H1 (cell line): ENCODE results near the gene DNLZ. TPM values are rescaled to one million over a fixed set of nuclear protein-coding genes. Genes with fewer than 3 reads are reported as not detected.

Source experiments
- CTCF ChIA-PET: fragments of 300-600 bp; sonication (Branson Sonifier 250); formaldehyde crosslinking; loops from one replicate; lab custom pipeline; 2021; ENCODE audit not compliant: partially characterized antibody; lab: Charles Lee
- POLR2A ChIA-PET: fragments of 300-600 bp; sonication (Branson Sonifier 250); formaldehyde crosslinking; loops from one replicate; lab custom pipeline; 2021; ENCODE audit warnings: inconsistent platforms; ENCODE audit not compliant: partially characterized antibody; lab: Charles Lee
- DNase-seq, 2 experiments: peaks; one replicate each; pipeline versions ENCODE4 v3.0.0 to v3.0.0-alpha.2; 2010 to 2022; ENCODE audit warnings: low spot score in 2 of 2, low read depth in 1 of 2, mixed read lengths in 1 of 2
- FAIRE-seq: peaks from 2 replicates; lab custom pipeline; 2011; peaks lifted over from hg19 to GRCh38; lab: Jason Lieb, UNC
- H2AFZ ChIP-seq: 2 replicates; pipeline ENCODE4 v1.8.1; 2012; ENCODE audit warnings: low read length, inconsistent platforms
- H2AK5ac ChIP-seq: 2 replicates; pipeline ENCODE4 v1.6.1; 2013; ENCODE audit warnings: low read depth, low read length
- H2BK120ac ChIP-seq: replicated peaks from 2 replicates; pipeline ENCODE3; 2013; ENCODE audit warnings: low read depth, low read length, inconsistent platforms
- H2BK12ac ChIP-seq: 2 replicates; pipeline ENCODE4 v1.6.1; 2013; ENCODE audit warnings: low read depth, low read length
- H2BK15ac ChIP-seq: 2 replicates; pipeline ENCODE4 v1.6.1; 2013; ENCODE audit warnings: low read length
- H2BK20ac ChIP-seq: 2 replicates; pipeline ENCODE4 v1.6.1; 2013; ENCODE audit warnings: low read length
- H2BK5ac ChIP-seq: 2 replicates; pipeline ENCODE4 v1.6.1; 2013; ENCODE audit warnings: low read depth, low read length
- H3K14ac ChIP-seq: 2 replicates; pipeline ENCODE4 v1.6.1; 2013; ENCODE audit warnings: inconsistent platforms; ENCODE audit not compliant: insufficient read length
- H3K18ac ChIP-seq: 2 replicates; pipeline ENCODE4 v1.6.1; 2013; ENCODE audit warnings: low read length; ENCODE audit errors: extremely low read depth
- H3K23ac ChIP-seq: 2 replicates; pipeline ENCODE4 v1.6.1; 2013; ENCODE audit warnings: inconsistent platforms; ENCODE audit not compliant: insufficient read length
- H3K23me2 ChIP-seq: 2 replicates; pipeline ENCODE4 v1.6.1; 2013; ENCODE audit warnings: low read depth, low read length
- H3K27ac ChIP-seq: 2 replicates; pipeline ENCODE4 v1.6.1; 2011; ENCODE audit warnings: low read depth, low read length, inconsistent platforms
- H3K27me3 ChIP-seq, 4 experiments: replicated peaks in 1 of 4; 1 replicate in 1 of 4; 2 replicates in 3 of 4; pipeline versions ENCODE4 v1.6.1 to v1.8.1; 2011 to 2013; ENCODE audit warnings: low read length in 3 of 4, mild to moderate bottlenecking in 3 of 4, inconsistent platforms in 2 of 4, mixed read lengths in 2 of 4, moderate library complexity in 1 of 4; ENCODE audit not compliant: control insufficient read depth in 3 of 4, insufficient read depth in 3 of 4; ENCODE audit errors: extremely low read depth in 1 of 4
- H3K36me3 ChIP-seq, 4 experiments: 2 replicates each; pipeline versions ENCODE4 v1.6.1 to v1.8.1; 2011 to 2013; ENCODE audit warnings: mild to moderate bottlenecking in 4 of 4, low read length in 3 of 4, moderate library complexity in 2 of 4, control low read depth in 1 of 4, inconsistent platforms in 1 of 4; ENCODE audit not compliant: insufficient read depth in 4 of 4, control insufficient read depth in 2 of 4
- H3K4ac ChIP-seq: replicated peaks from 2 replicates; pipeline ENCODE3; 2013; ENCODE audit warnings: low read length, low read depth, mixed read lengths, inconsistent platforms; ENCODE audit not compliant: insufficient read length
- H3K4me1 ChIP-seq, 4 experiments: replicated peaks in 1 of 4; 1 replicate in 1 of 4; 2 replicates in 3 of 4; pipeline versions ENCODE4 v1.6.1 to v1.8.1; 2011 to 2013; ENCODE audit warnings: low read length in 3 of 4, inconsistent platforms in 2 of 4, mixed read lengths in 1 of 4; ENCODE audit not compliant: insufficient read depth in 4 of 4, control insufficient read depth in 3 of 4
- H3K4me2 ChIP-seq, 2 experiments: 2 replicates each; pipeline versions ENCODE4 v1.6.1 to v1.8.1; 2011 to 2013; ENCODE audit warnings: low read depth in 2 of 2, low read length in 2 of 2, control low read depth in 1 of 2, inconsistent platforms in 1 of 2, mild to moderate bottlenecking in 1 of 2; ENCODE audit not compliant: insufficient read depth in 1 of 2
- H3K4me3 ChIP-seq, 4 experiments: fragments of 200-600, 300-600 bp in 1 of 4; sonication (generic), shearing (Covaris generic), sonication (Bioruptor Twin) in 1 of 4; 2 replicates each; pipeline versions ENCODE4 v1.5.1 to v1.8.1; 2011 to 2016; ENCODE audit warnings: low read length in 4 of 4, low read depth in 3 of 4, control low read depth in 2 of 4, inconsistent platforms in 2 of 4, mild to moderate bottlenecking in 2 of 4, mixed read lengths in 1 of 4, moderate library complexity in 1 of 4; ENCODE audit not compliant: insufficient read depth in 2 of 4; ENCODE audit errors: extremely low read depth in 1 of 4
- H3K56ac ChIP-seq: replicated peaks from 2 replicates; pipeline ENCODE3; 2013; ENCODE audit warnings: low read depth, mild to moderate bottlenecking, mixed read lengths, low read length, inconsistent platforms; ENCODE audit not compliant: insufficient read length
- H3K79me1 ChIP-seq: 2 replicates; pipeline ENCODE4 v1.6.1; 2013; ENCODE audit warnings: low read depth, low read length, control low read depth
- H3K79me2 ChIP-seq, 2 experiments: 2 replicates each; pipeline versions ENCODE4 v1.6.1 to v1.8.1; 2012 to 2013; ENCODE audit warnings: low read length in 2 of 2, mild to moderate bottlenecking in 2 of 2, inconsistent platforms in 1 of 2; ENCODE audit not compliant: insufficient read depth in 2 of 2, control insufficient read depth in 1 of 2
- H3K9ac ChIP-seq, 4 experiments: replicated peaks in 1 of 4; 1 replicate in 1 of 4; 2 replicates in 3 of 4; pipeline versions ENCODE4 v1.6.1 to v1.8.1; 2011 to 2013; ENCODE audit warnings: low read depth in 3 of 4, low read length in 3 of 4, control low read depth in 2 of 4, mild to moderate bottlenecking in 2 of 4, moderate library complexity in 2 of 4, inconsistent platforms in 1 of 4; ENCODE audit errors: extremely low read depth in 1 of 4
- H3K9me3 ChIP-seq, 2 experiments: 2 replicates each; pipeline versions ENCODE4 v1.6.1 to v1.8.1; 2012 to 2013; ENCODE audit warnings: mild to moderate bottlenecking in 2 of 2, moderate library complexity in 2 of 2, control low read depth in 1 of 2, inconsistent platforms in 1 of 2, low read depth in 1 of 2, low read length in 1 of 2, mixed read lengths in 1 of 2; ENCODE audit not compliant: insufficient read depth in 2 of 2
- H4K20me1 ChIP-seq, 2 experiments: replicated peaks in 1 of 2; 2 replicates each; pipeline versions ENCODE3 to v1.8.1; 2011 to 2013; ENCODE audit warnings: inconsistent platforms in 2 of 2, low read length in 2 of 2, mild to moderate bottlenecking in 1 of 2; ENCODE audit not compliant: insufficient read depth in 2 of 2, control insufficient read depth in 1 of 2
- H4K5ac ChIP-seq: 2 replicates; pipeline ENCODE4 v1.6.1; 2013; ENCODE audit warnings: low read length, low read depth, mixed read lengths, inconsistent platforms; ENCODE audit not compliant: insufficient read length
- H4K8ac ChIP-seq: 2 replicates; pipeline ENCODE4 v1.8.0; 2013; ENCODE audit warnings: mild to moderate bottlenecking, moderate library complexity, low read length, inconsistent platforms; ENCODE audit not compliant: insufficient read depth; ENCODE audit errors: extremely low read depth
- H4K91ac ChIP-seq: replicated peaks from 2 replicates; pipeline ENCODE3; 2013; ENCODE audit warnings: low read length, mixed read lengths, inconsistent platforms; ENCODE audit not compliant: insufficient read length
- BACH1 ChIP-seq: IDR thresholded peaks from 2 replicates; pipeline ENCODE4 v1.6.1; 2012; ENCODE audit warnings: low read length, improper control_type of control experiment
- whole genome bisulfite sequencing, 2 experiments: shearing (Covaris generic) in 1 of 2; methylation state at CpG; one replicate each; pipeline versions ENCODE4 v1.1.6 to v1.1.7; 2013 to 2015; ENCODE audit warnings: low lambda C conversion rate in 2 of 2, mixed read lengths in 2 of 2, inconsistent platforms in 1 of 2, low coverage in 1 of 2, missing lambda C conversion rate in 1 of 2; ENCODE audit not compliant: insufficient replicate concordance in 2 of 2, insufficient coverage in 1 of 2, insufficient read length in 1 of 2; ENCODE audit errors: extremely low coverage in 1 of 2, missing lambda C conversion rate in 1 of 2; 5-methylcytosine and 5-hydroxymethylcytosine counted together
- polyA plus RNA-seq, 7 experiments: library from polyadenylated mRNA; depleted of rRNA in 3 of 7; stranded (reverse) in 5 of 7; unstranded in 2 of 7; fragments of >200 nt in 5 of 7; fragments of 200-250 nt in 2 of 7; gene quantifications; 1 replicate in 5 of 7; 2 replicates in 1 of 7; 4 replicates in 1 of 7; pipeline versions ENCODE4 v1.2.1 to v1.2.3, GENCODE V29; 2011 to 2013; ENCODE audit warnings: missing spikeins in 2 of 7, mixed read lengths in 2 of 7
- total RNA-seq: library from RNA; stranded (reverse); fragmentation: NEBNext Ultra II Directional; extraction: Animal tissue kit (Norgen Biotek cat#: 25700); gene quantifications from 2 replicates; pipeline ENCODE4 v1.2.1, GENCODE V29; 2021

The DNLZ gene
- total and polyA plus RNA-seq, 2 of the 8 experiments (the other 6 are each of a cell fraction or from before 2014, with no cell fraction given), result 11.6 to 17.9 TPM

DNA sequence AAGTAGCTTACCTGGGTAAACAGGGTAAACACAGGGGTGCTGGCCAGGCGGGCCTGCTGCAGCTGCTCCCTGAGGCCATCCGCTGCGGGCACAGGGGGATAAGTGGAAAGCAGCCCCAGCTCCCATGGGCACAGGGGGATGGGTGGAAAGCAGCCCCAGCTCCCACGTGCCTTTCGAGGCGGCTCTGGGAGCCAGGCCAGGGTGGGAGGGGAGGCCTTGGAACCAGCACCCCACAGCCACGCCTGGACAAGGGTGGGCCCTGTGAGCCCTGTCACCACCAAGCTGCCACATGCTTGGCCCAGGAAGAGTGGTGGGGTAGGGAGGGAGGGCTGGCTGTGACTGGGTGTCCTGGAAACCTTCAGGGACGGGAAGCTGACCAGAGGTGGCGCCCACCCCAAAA is 17.8 kb upstream of the DNLZ start:
- DNase-seq, result no peak
- ChIA-PET CTCF (interaction anchor here (1.0 to 2.4 kb wide), 5 partner anchors 8 to 69 kb away, joined by 3 to 10 read pairs (median 3); partner anchors contain the start of gene DNLZ), POLR2A (interaction anchor here (1.0 to 14.0 kb wide), 11 partner anchors 8 to 58 kb away, joined by 3 to 139 read pairs (median 5); partner anchors contain the start of genes CARD9, DNLZ, INPP5E and SNAPC4)
- Histone ChIP-seq H4K5ac (no peak overlapping the region), H3K23me2 (no peaks in the 10 kb centered on the region), H3K36me3 (peaks cover 6 to 66% (median 34%) of the 10 kb centered on the region in 4 experiments; a peak in 7 of 8 replicates), H3K4ac (no peak overlapping the region), H3K4me2 (no peak overlapping the region), H2AFZ (no peak overlapping the region), H4K91ac (no peak overlapping the region), H2BK15ac (no peak overlapping the region), H2BK12ac (no peak overlapping the region), H2AK5ac (no peak overlapping the region), H3K27me3 (no peaks in the 10 kb centered on the region), H3K79me1 (no peaks in the 10 kb centered on the region; the same call in 1 of the 2 replicates), H3K56ac (no peak overlapping the region), H3K9me3 (no peaks in the 10 kb centered on the region), H2BK120ac (no peak overlapping the region), H3K4me3 (no peak overlapping the region), H3K18ac (no peak overlapping the region), H3K4me1 (no peaks in the 10 kb centered on the region), H2BK20ac (no peak overlapping the region), H4K20me1 (peaks cover 2 to 12% of the 10 kb centered on the region in 2 experiments), H3K27ac (no peak overlapping the region), H3K79me2 (no peaks in the 10 kb centered on the region), H3K9ac (no peak overlapping the region), H3K14ac (no peak overlapping the region), H3K23ac (no peak overlapping the region), H4K8ac (no peak overlapping the region), H2BK5ac (no peak overlapping the region)
- WGBS, 2 experiments, result 93% methylated on average over 7 of the region's 9 CpGs; no CpG with 5 or more reads in 1 of the 2 experiments
- FAIRE-seq, result no peak
- no peak for TF ChIP-seq BACH1
